ENCODE data around the gene PITX1.

DNA sequence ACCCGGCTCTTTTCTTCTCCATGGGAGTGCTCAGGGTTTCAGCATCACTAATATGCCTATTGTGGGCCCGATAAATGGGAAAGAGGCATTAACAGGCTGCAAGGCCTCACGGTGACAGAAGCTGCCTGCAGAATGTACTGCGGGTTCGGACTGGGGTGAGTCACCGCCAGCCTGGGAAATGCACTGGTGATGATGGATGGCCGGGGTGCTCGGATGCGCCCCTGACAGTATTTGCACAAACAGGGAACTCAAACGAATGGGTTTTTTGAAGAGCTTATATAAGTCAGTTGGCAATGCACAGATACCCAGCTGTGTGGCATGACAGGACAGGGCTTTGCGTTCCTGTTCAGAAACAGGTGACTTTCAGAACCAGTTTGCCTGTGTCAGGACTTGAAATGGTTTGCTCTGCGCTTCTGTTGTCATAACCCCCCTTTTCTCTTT lies 42.0 kb upstream of the PITX1 start:
- TF ChIP-seq, protein P1, sequence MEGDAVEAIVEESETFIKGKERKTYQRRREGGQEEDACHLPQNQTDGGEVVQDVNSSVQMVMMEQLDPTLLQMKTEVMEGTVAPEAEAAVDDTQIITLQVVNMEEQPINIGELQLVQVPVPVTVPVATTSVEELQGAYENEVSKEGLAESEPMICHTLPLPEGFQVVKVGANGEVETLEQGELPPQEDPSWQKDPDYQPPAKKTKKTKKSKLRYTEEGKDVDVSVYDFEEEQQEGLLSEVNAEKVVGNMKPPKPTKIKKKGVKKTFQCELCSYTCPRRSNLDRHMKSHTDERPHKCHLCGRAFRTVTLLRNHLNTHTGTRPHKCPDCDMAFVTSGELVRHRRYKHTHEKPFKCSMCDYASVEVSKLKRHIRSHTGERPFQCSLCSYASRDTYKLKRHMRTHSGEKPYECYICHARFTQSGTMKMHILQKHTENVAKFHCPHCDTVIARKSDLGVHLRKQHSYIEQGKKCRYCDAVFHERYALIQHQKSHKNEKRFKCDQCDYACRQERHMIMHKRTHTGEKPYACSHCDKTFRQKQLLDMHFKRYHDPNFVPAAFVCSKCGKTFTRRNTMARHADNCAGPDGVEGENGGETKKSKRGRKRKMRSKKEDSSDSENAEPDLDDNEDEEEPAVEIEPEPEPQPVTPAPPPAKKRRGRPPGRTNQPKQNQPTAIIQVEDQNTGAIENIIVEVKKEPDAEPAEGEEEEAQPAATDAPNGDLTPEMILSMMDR (IDR thresholded peaks at IDR 0.05) = no peak
- TF ChIP-seq POLR2A (IDR thresholded peaks at IDR 0.05) = no peak
